HG02973 (cell line): ENCODE results near the gene NEURL1.

Source experiments
- ATAC-seq: cut with Tn5 transposase; IDR thresholded peaks from one replicate; pipeline ENCODE4 v1.9.1; 2021; ENCODE audit warnings: moderate library complexity; ENCODE audit not compliant: unreplicated experiment

Gene NEURL1

DNA sequence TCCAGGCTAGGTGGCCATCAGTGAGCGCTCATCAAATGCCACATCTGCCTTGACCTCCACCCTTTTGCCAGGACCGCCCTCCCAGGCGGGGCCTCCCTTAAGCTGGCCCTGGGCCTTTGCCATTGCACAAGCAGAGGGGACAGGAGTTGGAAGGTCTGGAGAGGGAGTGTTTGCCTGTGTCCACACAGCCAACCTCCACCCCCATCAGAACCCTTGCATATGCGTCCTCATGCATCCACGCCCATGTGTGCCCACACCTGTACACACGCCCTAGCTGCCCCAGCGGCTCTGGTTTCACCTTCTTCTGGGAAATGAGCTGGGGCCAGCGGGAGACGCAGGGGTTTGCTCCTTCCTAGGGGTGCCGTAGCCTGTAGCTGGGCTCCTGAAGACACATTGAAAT lies 64.0 kb downstream of the NEURL1 start:
- no peak for ATAC-seq

DNA sequence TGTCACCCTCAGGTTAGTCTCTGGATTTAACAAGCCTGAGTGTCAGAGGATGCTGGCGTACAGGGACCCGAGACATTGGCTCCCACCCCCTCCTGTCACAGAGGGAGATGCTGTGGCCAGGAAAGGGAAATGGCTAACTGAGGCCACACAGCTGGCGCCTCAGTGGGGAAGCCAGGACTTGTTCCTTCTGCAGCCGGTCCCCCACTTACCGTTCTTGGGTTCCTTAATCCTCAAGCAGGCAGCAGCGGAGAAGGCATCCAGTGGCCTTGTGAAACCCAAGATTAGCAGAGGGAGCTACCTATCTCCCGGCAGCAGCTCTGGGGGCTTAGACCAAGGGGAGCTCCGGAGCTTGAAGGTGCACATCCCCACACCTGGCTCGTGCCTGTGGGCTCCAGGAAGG lies 65.4 kb downstream of the NEURL1 start:
- no peak for ATAC-seq

DNA sequence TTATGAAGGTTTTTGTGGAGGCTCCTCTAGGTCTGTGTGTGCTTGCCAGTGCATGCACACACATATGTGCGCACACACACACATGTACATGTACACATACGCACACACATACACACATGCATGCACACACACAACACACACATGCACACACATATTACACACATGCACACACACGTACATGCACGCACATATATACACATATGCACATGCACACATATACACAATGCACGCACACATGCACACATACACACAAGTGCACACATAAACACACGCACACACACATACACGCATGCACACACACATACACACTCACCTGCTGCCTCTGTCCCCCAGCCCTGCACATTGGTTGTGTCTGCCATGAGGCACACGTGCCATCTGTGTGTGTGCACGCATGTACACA lies 66.3 kb downstream of the NEURL1 start:
- no peak for ATAC-seq

DNA sequence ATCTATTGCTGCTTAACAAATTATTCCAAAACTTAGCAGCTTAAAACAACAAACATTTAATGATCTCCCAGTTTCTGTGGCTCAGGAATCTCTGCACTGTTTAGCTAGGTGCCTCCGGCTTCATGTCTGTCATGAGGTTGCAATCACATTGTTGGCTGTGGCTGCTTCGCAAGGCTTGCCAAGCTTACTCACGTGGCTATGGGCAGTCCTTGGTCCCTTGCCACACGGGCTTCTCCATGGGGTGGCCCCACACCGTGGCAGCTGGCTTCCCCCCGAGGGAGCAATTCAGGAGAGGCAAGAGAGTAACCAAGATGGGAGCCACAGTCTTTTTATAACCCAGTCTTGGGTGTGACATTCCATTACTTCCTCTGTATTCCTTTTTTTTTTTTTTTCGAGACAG lies 67.4 kb downstream of the NEURL1 start:
- ATAC-seq: no peak

DNA sequence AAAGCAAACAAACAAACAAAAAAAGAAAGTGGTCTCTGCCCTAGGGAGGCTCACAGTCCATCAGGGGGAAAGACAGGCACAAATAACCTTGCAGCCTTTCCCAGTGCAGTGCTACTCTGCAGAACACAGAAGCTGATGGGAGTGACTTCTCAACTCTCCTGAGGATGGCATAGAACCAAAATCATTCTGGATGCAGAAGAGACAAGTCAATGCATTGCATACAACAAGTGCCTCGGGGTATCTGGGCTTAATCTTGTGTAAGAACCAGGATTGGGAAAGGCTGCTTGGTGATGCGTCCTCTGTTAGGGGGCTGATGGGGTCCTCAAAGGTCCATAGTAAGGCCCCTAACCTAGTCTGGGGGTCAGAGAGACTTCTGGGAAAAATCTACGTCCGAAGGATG lies 68.9 kb downstream of the NEURL1 start:
- ATAC-seq: no peak

DNA sequence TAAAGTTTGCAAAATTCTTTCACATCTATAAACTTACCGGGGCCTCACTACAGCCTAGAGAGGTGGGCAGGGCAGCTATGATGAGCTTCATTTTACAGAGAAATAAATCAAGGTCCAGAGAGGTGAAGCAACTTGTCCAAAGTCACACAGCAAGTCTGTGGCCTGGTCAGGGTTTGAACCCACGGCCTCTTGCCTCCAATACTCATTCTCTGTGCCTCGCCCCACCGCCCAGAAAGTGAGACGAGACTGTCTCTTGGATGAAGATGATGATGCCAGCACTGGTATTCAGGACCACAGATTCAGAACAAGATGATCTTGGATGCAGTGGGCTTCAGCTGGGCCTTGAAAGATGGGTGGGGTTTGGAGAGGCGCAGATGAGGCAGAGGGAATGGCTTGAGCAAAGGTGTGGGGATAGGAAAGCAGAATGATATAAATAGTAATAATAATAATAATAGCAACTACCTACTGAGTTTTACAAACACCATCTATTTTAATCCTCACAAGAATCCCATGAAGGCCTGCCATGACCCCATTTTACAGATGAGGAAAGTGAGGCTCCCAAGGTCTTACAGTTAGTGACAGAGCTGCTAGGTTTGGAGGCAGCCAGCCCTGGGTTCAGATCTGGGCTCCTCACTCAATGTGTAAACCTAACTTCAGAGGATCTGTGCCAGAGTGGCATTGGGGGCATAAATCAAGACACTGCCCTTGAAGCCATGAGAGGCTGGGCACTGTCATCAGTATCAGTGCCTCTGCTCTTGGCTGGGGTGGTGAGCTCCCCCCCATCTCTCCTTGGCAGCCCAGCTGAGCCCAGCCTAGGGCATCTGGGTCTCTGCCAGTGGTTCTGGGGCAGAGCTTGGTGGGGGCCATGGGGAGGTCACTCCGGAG lies 70.0 kb downstream of the NEURL1 start:
- no peak for ATAC-seq

DNA sequence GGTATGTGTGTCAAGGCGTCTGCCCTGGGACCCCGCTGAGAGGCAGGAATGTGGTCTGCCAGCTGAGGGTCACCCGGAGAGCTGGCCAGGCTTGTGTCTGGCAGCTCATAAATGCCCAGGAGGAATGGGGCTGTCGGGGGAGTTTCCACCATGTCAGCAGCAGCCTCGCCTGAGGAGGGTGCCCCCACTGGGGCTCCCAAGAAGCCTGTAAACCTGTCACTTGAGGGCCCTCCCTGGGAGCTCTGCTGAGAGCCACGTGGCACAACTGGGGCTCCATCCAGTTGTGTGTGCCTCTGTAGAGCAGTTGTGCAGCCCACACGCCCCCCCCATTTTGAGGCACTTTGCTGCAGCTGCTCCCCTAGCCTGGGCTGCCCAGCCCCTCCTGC lies 70.6 kb downstream of the NEURL1 start:
- no peak for ATAC-seq

DNA sequence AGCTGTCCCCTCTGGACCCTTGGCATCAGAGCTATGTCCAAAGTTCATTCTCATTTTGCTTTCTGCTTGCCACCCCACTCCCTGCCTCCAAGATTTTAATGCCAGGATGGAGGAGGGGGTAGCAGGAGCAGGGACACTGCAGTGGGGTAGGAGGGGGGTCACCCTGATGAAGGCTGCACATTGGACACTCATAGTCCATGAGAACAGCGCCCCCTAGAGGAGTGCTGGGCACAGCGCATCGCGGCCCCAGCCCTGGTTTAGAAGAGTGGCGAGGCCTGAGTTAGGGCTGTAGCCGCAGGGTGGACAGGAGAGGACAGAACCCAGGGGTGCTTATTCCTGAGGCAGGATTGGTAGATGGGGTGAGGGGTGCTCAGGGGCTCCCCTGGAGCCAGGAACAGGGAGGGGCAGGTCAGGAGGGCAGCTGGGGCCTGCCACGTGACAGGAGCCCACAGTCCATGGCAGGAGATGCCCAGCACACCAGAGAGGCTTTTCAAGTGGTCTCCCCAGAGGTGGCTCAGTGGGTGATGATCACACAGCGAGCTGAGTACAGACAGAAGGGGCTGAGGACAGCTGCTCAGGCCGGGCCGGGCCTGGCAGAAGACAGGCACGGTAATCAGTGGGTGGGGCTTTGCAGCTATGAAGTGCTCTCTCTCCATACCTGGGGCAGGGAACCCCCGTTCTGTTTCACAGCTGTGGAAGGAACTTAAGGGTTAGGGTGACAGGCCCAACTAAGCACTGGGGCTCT lies 71.4 kb downstream of the NEURL1 start:
- no peak for ATAC-seq

DNA sequence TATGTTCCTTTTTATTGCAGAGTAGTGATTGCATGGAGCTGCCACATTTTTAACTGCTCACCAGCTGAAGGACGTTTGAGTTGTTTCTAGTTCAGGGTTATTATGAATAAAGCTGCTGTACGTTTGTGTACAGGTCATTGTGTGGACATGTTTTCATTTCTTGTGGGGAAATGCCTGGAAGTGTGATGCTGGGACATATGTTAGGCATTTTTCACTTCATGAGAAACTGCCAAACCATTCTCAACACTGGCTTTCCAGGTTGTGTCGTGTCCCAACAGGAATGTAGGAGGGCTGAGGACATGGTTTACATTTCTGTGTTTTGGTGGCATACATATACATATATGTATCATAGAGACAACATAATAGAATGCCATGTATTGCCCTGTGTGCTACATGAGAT lies 73.0 kb downstream of the NEURL1 start:
- no peak for ATAC-seq

DNA sequence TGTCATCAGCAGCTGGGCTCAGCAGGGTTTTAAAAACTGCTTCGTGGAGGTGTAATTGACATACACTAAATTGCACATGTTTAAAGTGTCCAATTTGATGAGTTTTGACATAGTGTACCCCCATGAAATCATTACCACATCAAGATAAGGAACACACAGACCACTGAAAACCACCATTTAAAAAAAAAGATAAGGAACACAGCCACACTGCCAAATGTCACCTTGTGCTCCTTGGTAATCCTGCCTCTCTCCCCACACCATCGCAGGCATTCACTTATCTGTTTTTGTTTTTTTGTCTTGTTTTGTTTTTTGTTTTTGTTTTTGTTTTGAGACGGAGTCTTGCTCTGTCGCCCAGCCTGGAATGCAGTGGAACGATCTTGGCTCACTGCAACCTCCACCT lies 75.0 kb downstream of the NEURL1 start:
- no peak for ATAC-seq

DNA sequence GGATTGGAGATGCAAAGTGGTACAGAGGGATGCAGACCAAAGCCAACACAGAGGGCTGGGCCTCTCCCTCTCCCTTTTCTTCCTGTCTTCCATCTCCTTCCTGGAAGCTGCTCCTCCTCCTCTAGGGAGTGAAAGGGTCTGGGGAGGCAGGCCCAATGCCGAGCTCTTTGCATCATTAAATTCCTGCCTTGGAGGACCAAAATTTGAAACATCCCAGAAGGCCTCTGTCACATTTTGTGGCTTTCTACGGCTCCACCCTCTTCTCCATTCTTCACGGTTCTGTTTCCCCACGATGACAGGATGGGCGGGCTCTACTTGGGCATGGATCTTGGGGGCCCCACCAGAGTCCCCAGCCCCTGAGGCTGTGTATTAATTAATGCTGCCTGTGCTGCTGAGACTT lies 76.4 kb downstream of the NEURL1 start:
- ATAC-seq: no peak

DNA sequence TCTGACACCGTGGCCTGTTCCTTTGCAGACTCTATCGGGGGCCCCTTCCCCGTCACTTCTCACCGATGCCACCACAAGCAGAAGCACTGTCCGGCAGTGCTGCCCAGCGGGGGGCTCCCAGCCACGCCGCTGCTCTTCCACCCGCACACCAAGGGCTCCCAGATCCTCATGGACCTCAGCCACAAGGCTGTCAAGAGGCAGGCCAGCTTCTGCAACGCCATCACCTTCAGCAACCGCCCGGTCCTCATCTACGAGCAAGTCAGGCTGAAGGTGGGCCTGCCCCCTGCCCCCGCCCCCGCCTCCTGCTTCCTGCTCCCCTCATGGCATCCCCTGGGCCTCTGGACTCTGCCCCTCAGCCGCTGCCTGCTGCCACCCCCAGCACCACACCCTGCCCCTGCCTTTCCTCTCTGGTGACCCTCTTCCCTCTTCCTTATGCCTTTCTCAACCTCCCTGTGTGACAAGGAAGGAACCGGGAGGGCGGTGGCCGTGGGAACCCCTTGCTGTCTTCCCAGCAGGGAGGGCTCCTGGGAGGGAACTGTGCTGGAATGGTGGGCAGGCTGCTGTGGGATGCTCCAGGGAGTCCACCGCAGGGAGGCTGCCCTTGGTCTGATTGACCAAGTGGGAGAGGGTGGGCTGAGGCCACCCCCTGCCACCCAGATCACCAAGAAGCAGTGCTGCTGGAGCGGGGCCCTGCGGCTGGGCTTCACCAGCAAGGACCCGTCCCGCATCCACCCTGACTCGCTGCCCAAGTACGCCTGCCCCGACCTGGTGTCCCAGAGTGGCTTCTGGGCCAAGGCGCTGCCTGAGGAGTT lies 77.5 kb downstream of the NEURL1 start:
- no peak for ATAC-seq

DNA sequence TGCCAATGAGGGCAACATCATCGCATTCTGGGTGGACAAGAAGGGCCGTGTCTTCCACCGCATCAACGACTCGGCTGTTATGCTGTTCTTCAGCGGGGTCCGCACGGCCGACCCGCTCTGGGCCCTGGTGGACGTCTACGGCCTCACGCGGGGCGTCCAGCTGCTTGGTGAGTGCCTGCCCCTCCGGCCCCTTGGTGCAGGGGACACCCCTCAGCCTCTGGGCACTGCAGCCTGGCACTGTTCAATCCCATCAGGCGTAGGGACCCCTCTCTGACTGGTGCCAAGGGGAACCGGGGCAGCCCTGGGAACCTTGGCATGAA lies 78.1 kb downstream of the NEURL1 start:
- ATAC-seq: no peak

DNA sequence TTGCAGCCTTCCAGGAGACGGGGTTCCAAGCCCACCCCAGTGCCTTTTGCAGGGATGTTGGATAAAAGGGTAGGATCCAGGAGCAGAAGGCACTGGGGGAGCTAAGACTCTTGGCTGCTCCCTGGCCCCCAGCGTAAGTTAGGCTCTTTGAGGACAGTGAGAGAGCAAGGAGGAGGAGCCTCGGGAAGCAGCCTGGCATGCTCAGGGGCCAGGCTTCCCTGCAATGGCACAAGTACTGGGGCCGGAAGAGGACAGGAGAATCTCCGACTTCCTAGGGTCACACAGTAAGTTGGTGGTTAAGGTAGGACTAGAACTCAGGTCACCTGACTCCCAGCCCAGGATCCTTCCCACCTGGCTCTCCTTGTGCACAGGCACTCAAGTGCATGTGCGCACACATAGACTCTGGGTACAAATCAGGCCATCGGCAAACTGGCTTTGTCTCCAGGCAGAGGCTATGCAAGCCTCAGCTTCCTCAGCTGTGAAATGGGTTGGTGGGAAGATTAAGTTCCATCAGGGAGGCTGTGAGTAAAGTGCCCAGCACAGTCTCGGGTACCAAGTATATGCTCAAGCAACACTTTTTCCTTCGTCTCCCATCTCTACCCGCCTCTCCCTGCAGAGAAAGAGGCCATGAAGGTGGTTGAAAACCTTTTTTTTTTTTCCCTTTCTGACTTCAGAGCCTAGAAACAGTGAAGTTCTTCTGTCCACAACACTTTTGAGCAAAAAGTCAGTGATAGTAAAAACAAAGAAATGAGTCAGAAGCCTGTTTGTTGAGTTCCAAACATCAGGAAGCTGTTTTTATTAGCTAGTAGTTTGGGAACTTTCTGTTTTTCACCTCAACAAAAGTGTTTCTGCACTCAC lies 79.1 kb downstream of the NEURL1 start:
- ATAC-seq: no peak

DNA sequence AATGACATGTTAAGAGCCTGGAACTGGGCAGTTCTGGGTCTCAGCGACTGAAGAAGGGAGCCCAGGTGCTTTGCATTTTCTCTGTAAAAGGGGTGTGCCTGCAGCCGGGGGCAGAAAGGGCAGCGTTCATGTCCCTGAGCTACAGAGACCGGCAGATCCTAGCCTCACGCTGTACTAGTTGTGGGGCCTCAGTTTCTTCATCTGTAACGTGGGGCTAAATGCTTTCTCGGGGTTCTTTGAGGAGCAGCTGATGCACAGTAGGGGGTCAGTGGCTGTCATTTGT lies 79.6 kb downstream of the NEURL1 start:
- ATAC-seq: no peak

DNA sequence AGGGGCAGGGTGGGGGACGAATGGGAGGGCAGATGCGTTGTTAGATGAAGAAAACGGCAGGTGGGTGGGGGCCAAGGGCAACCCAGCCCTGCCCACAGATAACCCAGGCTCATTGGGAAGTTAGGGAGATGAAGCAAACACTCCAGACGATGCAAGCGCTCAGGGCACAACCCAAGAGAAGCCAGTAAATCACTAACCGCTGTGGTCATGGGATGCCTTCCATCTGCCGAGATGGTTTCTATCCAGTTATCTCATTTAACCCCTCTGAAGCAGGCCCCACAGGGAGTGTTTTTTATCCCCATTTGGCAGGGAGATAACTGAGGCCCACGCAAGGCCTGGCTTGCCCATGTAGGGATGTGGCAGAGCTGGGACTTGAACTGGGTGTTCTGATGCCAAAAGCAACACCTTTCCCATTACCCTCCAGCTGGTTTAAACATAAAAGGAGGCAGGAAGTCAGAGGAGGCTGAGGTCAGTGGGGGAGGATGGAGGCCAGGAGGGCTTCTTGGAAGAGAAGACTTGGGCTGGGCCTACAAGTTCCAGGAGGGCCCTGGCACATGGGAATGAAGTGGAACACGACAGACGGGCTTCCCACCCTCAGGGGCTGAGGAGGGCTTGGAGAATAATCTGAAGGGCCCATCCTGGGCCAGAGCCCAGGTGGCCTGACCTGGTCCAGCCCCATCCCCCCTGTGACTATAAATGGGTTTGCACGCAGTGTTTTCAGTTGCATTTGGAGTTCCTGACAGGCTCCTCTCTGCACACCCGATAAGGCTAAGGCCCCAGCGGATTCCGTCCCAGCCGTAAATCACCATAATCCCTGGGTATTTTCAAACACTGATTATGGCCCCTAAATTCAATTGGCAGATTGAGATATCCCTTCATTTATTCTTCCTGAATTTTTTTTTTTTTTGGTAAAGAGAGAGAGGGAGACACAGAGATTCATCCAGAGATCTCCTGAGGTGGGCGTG lies 80.9 kb downstream of the NEURL1 start:
- ATAC-seq: no peak

DNA sequence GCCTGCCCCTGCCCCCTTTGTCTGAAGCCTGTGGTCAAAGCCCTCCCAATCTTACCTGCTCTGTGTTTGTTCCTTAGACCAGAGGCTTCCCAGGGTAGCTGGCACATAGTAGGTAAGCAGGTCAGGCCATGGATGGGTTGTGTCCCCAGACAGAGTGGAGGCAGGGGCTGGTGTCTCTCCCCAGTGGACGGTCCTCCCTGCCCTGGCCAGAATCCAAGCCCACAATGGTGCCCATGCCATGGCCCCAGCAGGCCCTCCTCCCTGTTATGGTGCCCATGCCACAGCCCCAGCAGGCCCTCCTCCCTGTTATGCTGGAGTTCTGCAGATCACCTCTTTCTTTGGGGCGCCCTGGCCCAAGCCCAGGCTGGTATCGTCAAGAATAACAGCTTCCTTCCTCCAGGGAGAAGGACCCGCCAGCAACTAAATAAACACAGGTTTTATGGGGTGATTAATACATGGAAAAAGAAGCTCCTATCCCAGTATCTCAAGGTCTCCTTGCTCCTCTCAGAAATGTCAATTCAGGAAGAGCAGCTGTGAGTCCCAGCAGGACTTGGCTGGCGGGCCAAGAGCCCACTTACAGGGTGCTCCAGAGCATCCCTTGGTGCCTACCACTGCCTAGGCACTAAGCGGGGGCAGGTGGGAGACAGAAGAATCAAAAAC lies 82.0 kb downstream of the NEURL1 start:
- ATAC-seq: no peak

DNA sequence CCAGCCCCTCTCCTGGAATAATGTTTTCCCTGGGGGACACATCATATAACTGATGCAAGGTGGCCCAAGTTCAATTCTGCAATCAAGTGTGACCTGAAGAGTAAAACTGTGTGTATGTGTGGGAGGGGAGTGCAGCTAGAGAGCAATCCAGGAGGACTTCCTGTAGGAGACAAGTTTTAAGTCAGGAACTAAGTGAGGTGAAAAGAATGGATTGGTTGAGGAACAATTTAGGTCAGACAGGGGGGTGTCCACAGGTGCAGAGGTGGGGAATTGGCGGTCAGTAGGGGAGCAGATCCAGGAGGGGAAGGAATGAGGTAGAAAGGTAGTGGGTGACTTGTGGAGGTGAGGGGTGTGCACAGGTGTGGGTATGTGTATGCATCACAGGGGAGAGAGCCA lies 82.6 kb downstream of the NEURL1 start:
- ATAC-seq: no peak

DNA sequence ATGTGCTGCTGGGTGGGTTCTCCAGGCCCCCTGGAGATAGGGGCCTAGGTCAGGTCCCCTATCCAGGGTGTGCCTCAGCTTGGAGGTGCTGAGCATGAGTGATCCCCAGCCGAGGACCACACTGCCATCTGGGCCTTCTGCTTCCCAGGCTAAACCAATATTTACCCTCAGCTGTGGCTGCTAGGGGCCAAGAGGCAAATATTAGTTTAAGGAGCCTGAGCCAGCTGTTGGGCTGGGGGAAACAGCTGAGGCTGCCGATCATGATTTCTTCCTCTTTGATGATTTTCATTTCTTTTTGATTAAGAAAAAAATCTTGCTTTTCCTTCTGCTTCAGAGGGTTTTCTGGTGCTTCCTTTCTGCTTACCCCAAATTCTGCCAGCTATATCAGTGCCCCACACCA lies 83.4 kb downstream of the NEURL1 start:
- ATAC-seq: no peak
